Coronary artery (tissue), 2 donors: ENCODE measurements around the gene C5AR1.

Experiments used
- DNase-seq: peaks from one replicate; pipeline ENCODE4 v3.0.0-alpha.2; 2017; ENCODE audit warnings: low spot score
- H3K27ac ChIP-seq, 2 donors: fragments of 200-600 bp; sonication (generic); one replicate each; pipeline ENCODE4 v1.5.1; 2016 to 2019
- H3K4me3 ChIP-seq: fragments of 200-600 bp; sonication (generic); 2 replicates; pipeline ENCODE4 v1.5.1; 2016; ENCODE audit warnings: mild to moderate bottlenecking, moderate library complexity
- TF ChIP-seq, protein P1 (sequence below): fragments of 200-600 bp; sonication (generic); IDR thresholded peaks from one replicate; pipeline ENCODE4 v1.5.1; 2019; ENCODE audit warnings: antibody characterized with exemption

The C5AR1 gene

DNA sequence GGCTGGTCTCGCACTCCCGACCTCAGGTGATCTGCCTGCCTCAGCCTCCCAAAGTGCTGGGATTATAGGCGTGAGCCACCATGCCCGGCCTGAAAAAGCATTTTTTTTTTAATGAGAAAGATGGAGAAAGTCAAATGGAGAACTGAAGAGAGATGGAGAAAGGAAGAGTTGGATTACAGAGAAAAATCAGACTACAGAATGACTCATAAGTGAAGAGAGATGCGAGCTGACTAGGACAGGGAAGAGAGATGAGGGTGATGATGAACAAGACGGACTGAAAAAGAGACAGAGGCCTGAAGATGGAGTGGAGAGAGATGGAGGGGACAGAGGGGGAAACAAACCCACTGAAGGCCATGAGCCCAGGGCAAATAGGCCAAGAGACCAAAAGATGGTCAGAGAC lies 41.0 kb downstream of the C5AR1 start:
- Histone ChIP-seq H3K4me3 (no peak overlapping the region), H3K27ac (no peak overlapping the region)
- TF ChIP-seq, protein P1, sequence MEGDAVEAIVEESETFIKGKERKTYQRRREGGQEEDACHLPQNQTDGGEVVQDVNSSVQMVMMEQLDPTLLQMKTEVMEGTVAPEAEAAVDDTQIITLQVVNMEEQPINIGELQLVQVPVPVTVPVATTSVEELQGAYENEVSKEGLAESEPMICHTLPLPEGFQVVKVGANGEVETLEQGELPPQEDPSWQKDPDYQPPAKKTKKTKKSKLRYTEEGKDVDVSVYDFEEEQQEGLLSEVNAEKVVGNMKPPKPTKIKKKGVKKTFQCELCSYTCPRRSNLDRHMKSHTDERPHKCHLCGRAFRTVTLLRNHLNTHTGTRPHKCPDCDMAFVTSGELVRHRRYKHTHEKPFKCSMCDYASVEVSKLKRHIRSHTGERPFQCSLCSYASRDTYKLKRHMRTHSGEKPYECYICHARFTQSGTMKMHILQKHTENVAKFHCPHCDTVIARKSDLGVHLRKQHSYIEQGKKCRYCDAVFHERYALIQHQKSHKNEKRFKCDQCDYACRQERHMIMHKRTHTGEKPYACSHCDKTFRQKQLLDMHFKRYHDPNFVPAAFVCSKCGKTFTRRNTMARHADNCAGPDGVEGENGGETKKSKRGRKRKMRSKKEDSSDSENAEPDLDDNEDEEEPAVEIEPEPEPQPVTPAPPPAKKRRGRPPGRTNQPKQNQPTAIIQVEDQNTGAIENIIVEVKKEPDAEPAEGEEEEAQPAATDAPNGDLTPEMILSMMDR: no peak
- no peak for DNase-seq

DNA sequence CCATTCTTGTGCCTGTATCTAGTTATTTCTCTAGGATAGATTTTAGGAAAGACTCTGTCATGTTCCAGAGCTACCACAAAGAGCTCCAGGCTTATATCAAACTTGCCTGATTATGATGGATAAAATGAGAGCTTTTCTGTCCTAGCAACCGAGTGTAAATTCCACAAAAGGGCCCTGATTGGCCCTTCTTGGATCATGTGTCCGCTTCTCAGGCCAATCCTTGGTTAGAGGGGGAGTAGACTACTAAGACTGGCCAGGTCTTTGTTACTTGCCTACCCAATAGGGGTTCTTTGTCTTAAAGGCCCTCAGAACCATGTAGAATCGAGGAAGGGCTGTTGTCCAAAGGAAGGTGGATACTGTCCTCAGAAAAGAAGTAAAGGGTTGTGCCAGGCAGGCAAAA lies 41.9 kb downstream of the C5AR1 start:
- H3K27ac ChIP-seq: no peak overlapping the region
- H3K4me3 ChIP-seq: no peak overlapping the region
- TF ChIP-seq, protein P1: no peak
- DNase-seq: no peak

DNA sequence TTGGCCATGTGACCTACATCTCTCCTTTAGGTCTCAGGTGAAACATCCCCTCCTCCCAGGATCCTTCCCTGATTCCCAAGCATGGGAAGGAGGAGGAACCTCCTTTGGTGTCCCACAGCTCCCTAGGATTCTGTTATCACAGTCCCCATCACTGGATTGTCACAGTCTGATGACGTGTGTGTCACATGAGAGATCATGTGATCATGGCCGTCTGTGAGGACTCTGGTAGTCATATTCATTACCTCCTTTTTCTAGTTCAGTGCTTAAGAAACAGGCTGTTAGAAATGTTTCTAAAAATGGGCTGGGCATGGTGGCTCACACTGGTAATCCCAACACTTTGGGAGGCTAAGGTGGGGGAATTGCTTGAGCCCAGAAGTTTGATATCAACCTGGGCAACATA lies 42.4 kb downstream of the C5AR1 start:
- no peak overlapping the region for H3K4me3 ChIP-seq
- no peak for DNase-seq
- TF ChIP-seq, protein P1: no peak
- no peak overlapping the region for H3K27ac ChIP-seq

DNA sequence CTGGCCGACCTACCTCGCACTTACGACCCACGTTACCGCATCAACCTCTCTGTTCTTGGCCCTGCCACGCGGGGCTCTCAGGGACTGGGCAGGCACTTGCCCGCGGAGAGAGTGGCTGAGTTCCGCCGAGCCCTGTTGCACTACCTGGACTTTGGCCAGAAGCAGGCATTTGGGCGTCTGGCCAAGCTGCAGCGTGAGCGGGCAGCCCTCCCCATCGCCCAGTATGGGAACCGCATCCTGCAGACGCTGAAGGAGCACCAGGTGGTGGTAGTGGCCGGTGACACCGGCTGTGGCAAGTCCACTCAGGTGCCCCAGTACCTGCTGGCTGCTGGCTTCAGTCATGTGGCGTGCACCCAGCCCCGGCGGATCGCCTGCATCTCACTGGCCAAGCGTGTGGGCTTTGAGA lies 43.6 kb downstream of the C5AR1 start:
- no peak overlapping the region for H3K4me3 ChIP-seq
- TF ChIP-seq, protein P1: no peak
- no peak for DNase-seq
- H3K27ac ChIP-seq: no peak overlapping the region

DNA sequence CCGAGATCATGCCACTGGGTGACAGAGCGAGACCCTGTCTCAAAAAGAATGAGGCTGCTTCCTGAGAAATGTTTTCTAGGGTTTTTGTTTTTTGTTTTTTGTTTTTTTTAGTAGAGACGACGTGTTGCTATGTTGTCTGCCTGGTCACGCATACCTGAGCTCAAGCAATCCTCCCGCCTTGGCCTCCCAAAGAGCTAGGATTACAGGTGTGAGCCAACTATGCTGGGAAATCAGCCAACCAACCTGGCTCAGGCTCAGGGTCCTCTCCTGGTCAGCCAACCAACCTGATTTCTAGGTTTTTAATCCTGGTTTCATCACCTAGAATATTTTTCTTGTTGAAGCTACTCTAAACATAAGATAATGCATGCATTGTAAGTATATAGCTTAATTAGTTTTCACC lies 47.2 kb downstream of the C5AR1 start:
- TF ChIP-seq, protein P1: no peak
- H3K4me3 ChIP-seq: no peak overlapping the region
- no peak for DNase-seq
- no peak overlapping the region for H3K27ac ChIP-seq

DNA sequence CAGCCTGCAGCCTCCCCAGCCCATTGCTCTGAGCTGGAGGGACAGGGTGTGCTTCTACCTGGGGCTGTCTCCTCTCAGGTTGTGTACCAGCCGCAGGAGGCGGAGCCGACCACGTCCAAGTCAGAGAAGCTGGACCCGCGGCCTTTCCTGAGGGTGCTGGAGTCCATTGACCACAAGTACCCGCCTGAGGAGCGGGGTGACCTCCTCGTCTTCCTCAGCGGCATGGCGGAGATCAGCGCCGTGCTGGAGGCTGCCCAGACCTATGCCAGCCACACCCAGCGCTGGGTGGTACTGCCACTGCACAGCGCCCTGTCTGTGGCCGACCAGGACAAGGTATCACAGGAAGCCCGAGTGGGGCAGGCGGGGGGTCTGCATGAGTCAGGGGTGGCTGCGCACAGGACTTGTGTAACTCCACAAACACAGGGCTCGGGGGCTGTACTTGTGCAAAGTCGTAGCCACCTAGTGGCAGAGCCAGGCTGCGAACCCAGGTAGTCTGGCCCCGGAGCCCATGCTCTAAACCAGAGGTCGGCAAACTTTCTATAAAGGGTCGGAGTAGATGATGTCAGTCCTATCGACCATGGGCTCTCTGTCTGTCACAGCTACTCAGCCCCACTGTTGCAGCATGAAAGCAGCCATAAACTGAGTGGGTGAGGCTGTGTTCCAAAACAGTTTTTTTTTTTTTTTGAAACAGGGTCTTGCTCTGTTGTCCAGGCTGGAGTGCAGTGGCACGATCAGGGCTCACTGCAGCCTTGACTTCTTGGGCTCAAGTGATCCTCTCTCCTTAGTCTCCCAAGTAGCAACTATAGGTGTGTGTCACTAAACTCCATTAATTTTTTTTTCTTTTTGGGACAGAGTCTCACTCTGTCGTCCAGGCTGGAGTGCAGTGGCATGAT lies 48.4 kb downstream of the C5AR1 start:
- TF ChIP-seq, protein P1: no peak
- Histone ChIP-seq H3K27ac (no peak overlapping the region), H3K4me3 (no peak overlapping the region)
- no peak for DNase-seq

DNA sequence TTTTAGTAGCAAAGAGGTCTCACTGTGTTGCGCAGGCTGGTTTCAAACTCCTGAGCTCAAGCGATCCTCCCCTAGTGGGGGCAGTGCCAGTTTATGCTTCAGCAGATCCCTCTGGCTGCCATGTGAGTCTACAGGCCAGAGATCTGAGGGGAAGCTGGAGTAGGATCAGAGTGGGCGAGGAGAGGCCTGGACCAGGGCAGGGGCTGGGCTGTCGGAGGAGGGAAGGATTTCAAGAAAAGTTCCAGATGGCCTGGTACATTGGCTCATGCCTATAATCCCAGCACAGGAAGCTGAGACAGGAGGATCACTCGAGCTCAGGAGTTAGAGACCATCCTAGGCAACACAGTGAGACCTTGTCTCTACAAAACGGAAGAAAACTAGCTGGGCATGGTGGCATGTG lies 49.3 kb downstream of the C5AR1 start:
- Histone ChIP-seq H3K4me3 (no peak overlapping the region), H3K27ac (no peak overlapping the region)
- no peak for DNase-seq
- TF ChIP-seq, protein P1: no peak
